OCI-LY7 (cell line): ENCODE measurements around the gene AXIN2. TPM values are rescaled to one million over a fixed set of nuclear protein-coding genes. Genes with fewer than 3 reads are reported as not detected.

Experiments
- BruUV-seq: library from RNA; stranded (reverse); fragments of 400-500 nt; replicated peaks from 2 replicates; lab custom pipeline; 2021; lab: Mats Ljungman, UMichigan
- CTCF ChIA-PET: fragments of 300-600 bp; sonication (Branson Sonifier 250); formaldehyde crosslinking; loops from one replicate; lab custom pipeline; 2022; ENCODE audit warnings: antibody characterized with exemption; ENCODE audit not compliant: unreplicated experiment; lab: Charles Lee
- POLR2A ChIA-PET: fragments of 300-600 bp; sonication (Branson Sonifier 250); formaldehyde crosslinking; loops from one replicate; lab custom pipeline; 2022; ENCODE audit warnings: antibody characterized with exemption; lab: Charles Lee
- DNase-seq: peaks from one replicate; pipeline ENCODE4 v3.0.0-alpha.2; 2015; ENCODE audit warnings: low spot score
- H2AFZ ChIP-seq: fragments of 200-600 bp; sonication (generic), shearing (Covaris generic); 2 replicates; pipeline ENCODE4 v1.6.1; 2014; ENCODE audit warnings: mild to moderate bottlenecking, antibody characterized with exemption, low read length, moderate library complexity
- H3K27ac ChIP-seq: fragments of 200-600 bp; sonication (generic); 2 replicates; pipeline ENCODE4 v1.5.1; 2014; ENCODE audit warnings: mixed run types, low read depth, mild to moderate bottlenecking, moderate library complexity, low read length, inconsistent platforms; ENCODE audit not compliant: poor library complexity, severe bottlenecking
- H3K36me3 ChIP-seq: fragments of 200-600 bp; sonication (generic); 2 replicates; pipeline ENCODE4 v1.6.1; 2014; ENCODE audit warnings: mild to moderate bottlenecking, antibody characterized with exemption, low read length, moderate library complexity, mixed read lengths; ENCODE audit not compliant: insufficient read depth
- H3K4me1 ChIP-seq: fragments of 200-600 bp; sonication (generic); 2 replicates; pipeline ENCODE4 v1.5.1; 2014; ENCODE audit warnings: mild to moderate bottlenecking, low read length; ENCODE audit not compliant: insufficient read depth, poor library complexity, severe bottlenecking
- H3K4me2 ChIP-seq: fragments of 200-600 bp; sonication (generic); 2 replicates; pipeline ENCODE4 v1.6.1; 2014; ENCODE audit warnings: mild to moderate bottlenecking, low read length
- H3K4me3 ChIP-seq: fragments of 200-600 bp; sonication (generic); 2 replicates; pipeline ENCODE4 v1.5.1; 2014; ENCODE audit warnings: mild to moderate bottlenecking, low read depth, low read length; ENCODE audit not compliant: poor library complexity, severe bottlenecking
- H3K79me2 ChIP-seq: fragments of 200-600 bp; sonication (generic); 2 replicates; pipeline ENCODE4 v1.6.1; 2016; ENCODE audit warnings: low read depth, mild to moderate bottlenecking, low read length, moderate library complexity, mixed read lengths; ENCODE audit not compliant: insufficient read depth
- H3K9me2 ChIP-seq: fragments of 200-600 bp; sonication (generic); 2 replicates; pipeline ENCODE4 v1.6.1; 2016; ENCODE audit warnings: mild to moderate bottlenecking, low read length, mixed read lengths; ENCODE audit not compliant: insufficient read depth
- H3K9me3 ChIP-seq: fragments of 200-600 bp; sonication (generic); 2 replicates; pipeline ENCODE4 v1.6.1; 2014; ENCODE audit warnings: mild to moderate bottlenecking, mixed run types, low read length, mixed read lengths
- H4K20me1 ChIP-seq: fragments of 200-600 bp; sonication (generic); 2 replicates; pipeline ENCODE4 v1.6.1; 2014; ENCODE audit warnings: mild to moderate bottlenecking, antibody characterized with exemption, low read length, moderate library complexity, mixed read lengths; ENCODE audit not compliant: insufficient read depth
- CTCF ChIP-seq: fragments of 200-600 bp; sonication (generic); conservative IDR thresholded peaks from 2 replicates; pipeline ENCODE4 v1.5.1; 2014; ENCODE audit warnings: mild to moderate bottlenecking, antibody characterized with exemption, low read length, moderate library complexity, mixed read lengths
- EZH2phosphoT487 ChIP-seq: fragments of 200-600 bp; sonication (generic); IDR thresholded peaks from 2 replicates; pipeline ENCODE4 v1.6.1; 2018; ENCODE audit warnings: low read depth, borderline replicate concordance, mild to moderate bottlenecking, mixed run types, antibody characterized with exemption, low read length, moderate library complexity, mixed read lengths
- intact Hi-C: fragments of 100-400 bp; cut with micrococcal nuclease; formaldehyde crosslinking; loops from one replicate; pipeline ENCODE4 v1.10.0; 2022; ENCODE audit not compliant: unreplicated experiment
- total RNA-seq, 2 experiments: library from RNA; depleted of rRNA in 1 of 2; stranded (reverse); fragments of >200 nt in 1 of 2; shearing (Covaris generic) in 1 of 2; gene quantifications; 2 replicates each; pipeline ENCODE4 v1.2.3, GENCODE V29; 2014 to 2022

AXIN2 gene
- total RNA-seq, 2 experiments from 2014 or later: 8.5 TPM

- H3K4me1 ChIP-seq: no peaks in the 10 kb centered on the region
- no peaks in the 10 kb centered on the region for H3K9me2 ChIP-seq
- no peak for TF ChIP-seq EZH2phosphoT487
- no peak for TF ChIP-seq CTCF
- no peaks in the 10 kb centered on the region for H3K9me3 ChIP-seq
- H3K4me2 ChIP-seq: no peak overlapping the region
- no peak overlapping the region for H2AFZ ChIP-seq
- intact Hi-C loops: no loop called here
- DNase-seq: no peak
- peaks cover 32% of the 10 kb centered on the region; the same call in 1 of the 2 replicates for H3K36me3 ChIP-seq
- ChIA-PET POLR2A (no interaction called here), CTCF (no interaction called here)
- H3K4me3 ChIP-seq: no peak overlapping the region
- no TSS peak for BruUV-seq
- H3K79me2 ChIP-seq: no peaks in the 10 kb centered on the region
- H3K27ac ChIP-seq: no peak overlapping the region
- no peaks in the 10 kb centered on the region for H4K20me1 ChIP-seq
Measured at GRCh38 chr17:65537343-65537844, 24.1 kb downstream of the AXIN2 start.

- no peak overlapping the region for H2AFZ ChIP-seq
- TF ChIP-seq CTCF (no peak), EZH2phosphoT487 (no peak)
- no peak overlapping the region for H3K4me3 ChIP-seq
- peaks cover 38% of the 10 kb centered on the region; the same call in 1 of the 2 replicates for H3K36me3 ChIP-seq
- intact Hi-C loops: no loop called here
- no peak for DNase-seq
- no peaks in the 10 kb centered on the region for H3K79me2 ChIP-seq
- ChIA-PET POLR2A (no interaction called here), CTCF (no interaction called here)
- H3K9me3 ChIP-seq: no peaks in the 10 kb centered on the region
- H4K20me1 ChIP-seq: no peaks in the 10 kb centered on the region
- H3K4me1 ChIP-seq: no peaks in the 10 kb centered on the region
- no peak overlapping the region for H3K4me2 ChIP-seq
- H3K27ac ChIP-seq: no peak overlapping the region
- no TSS peak for BruUV-seq
- H3K9me2 ChIP-seq: no peaks in the 10 kb centered on the region
Measured at GRCh38 chr17:65536573-65537342, 24.7 kb downstream of the AXIN2 start.
